Loucy (cell line): Measurements from ENCODE around the gene GNS.

Experiments used
- CTCF ChIP-seq: fragments of 200-600 bp; sonication (generic); conservative IDR thresholded peaks from 2 replicates; pipeline ENCODE4 v1.5.1; 2014; ENCODE audit warnings: mild to moderate bottlenecking, antibody characterized with exemption, low read length
- EZH2phosphoT487 ChIP-seq: fragments of 200-600 bp; IDR thresholded peaks from 2 replicates; pipeline ENCODE4 v1.6.1; 2018; ENCODE audit warnings: antibody characterized with exemption, mild to moderate bottlenecking, moderate library complexity, borderline replicate concordance

- TF ChIP-seq CTCF (no peak), EZH2phosphoT487 (no peak)
These were observed 38.0 kb upstream of the GNS start for GRCh38 chr12:64797156-64797555.
